Heart right ventricle (tissue), 16 donors: ENCODE measurements around the gene SEZ6. TPM values are rescaled to one million over a fixed set of nuclear protein-coding genes. Genes with fewer than 3 reads are reported as not detected.

Experiments
- ATAC-seq, 8 donors: fragments of 200-7000 bp; cut with Tn5 transposase; one replicate each; pipeline ENCODE4 v1.9.1; 2020; ENCODE audit warnings: mild to moderate bottlenecking in 8 of 8, moderate library complexity in 8 of 8, moderate number of reproducible peaks in 1 of 8
- DNase-seq, 2 donors: peaks; one replicate each; pipeline ENCODE4 v3.0.0-alpha.2; 2020
- H3K27ac ChIP-seq, 10 donors: fragments of 200-600 bp; sonication (generic) in 2 of 10; one replicate each; pipeline versions ENCODE4 v1.5.0 to v1.8.0; 2020 to 2022; ENCODE audit warnings: mild to moderate bottlenecking in 3 of 10
- H3K27me3 ChIP-seq, 7 donors: fragments of 200-600 bp; one replicate each; pipeline ENCODE4 v1.8.0; 2021 to 2022; ENCODE audit warnings: mild to moderate bottlenecking in 2 of 7
- H3K36me3 ChIP-seq, 9 donors: fragments of 200-600 bp; sonication (generic) in 1 of 9; one replicate each; pipeline versions ENCODE4 v1.5.0 to v1.8.0; 2020 to 2022; ENCODE audit warnings: mild to moderate bottlenecking in 2 of 9
- H3K4me1 ChIP-seq, 9 donors: fragments of 200-600 bp; sonication (generic) in 1 of 9; one replicate each; pipeline versions ENCODE4 v1.5.0 to v1.8.0; 2020 to 2022; ENCODE audit warnings: mild to moderate bottlenecking in 4 of 9
- H3K4me3 ChIP-seq, 10 donors: fragments of 200-600 bp; sonication (generic) in 2 of 10; one replicate each; pipeline versions ENCODE4 v1.5.0 to v1.8.0; 2020 to 2022; ENCODE audit warnings: mild to moderate bottlenecking in 7 of 10, moderate library complexity in 2 of 10
- H3K9me3 ChIP-seq, 11 donors: fragments of 200-600 bp in 10 of 11; sonication (generic) in 2 of 11; one replicate each; pipeline versions ENCODE4 v1.5.0 to v1.8.0; 2013 to 2022; ENCODE audit warnings: mild to moderate bottlenecking in 2 of 11, control low read depth in 1 of 11, moderate library complexity in 1 of 11
- WGBS, 2 donors: extraction: QIAGEN DNeasy Blood & Tissue Kit; methylation state at CpG; one replicate each; pipeline ENCODE4 v1.1.7; 2013; ENCODE audit warnings: inconsistent platforms in 1 of 2; 5-methylcytosine and 5-hydroxymethylcytosine counted together
- intact Hi-C, 10 donors: fragments of 100-400 bp; cut with DNase I; formaldehyde crosslinking; loops; one replicate each; pipeline versions ENCODE4 v1.11.1 to v1.14.2; 2022
- polyA plus RNA-seq, 2 donors: library from polyadenylated mRNA; stranded (reverse); fragments of 200-250 nt; gene quantifications; one replicate each; pipeline ENCODE4 v1.2.3, GENCODE V29; 2013
- total RNA-seq, 10 donors: library from RNA; stranded (reverse); fragmentation: NEBNext Ultra II Directional in 3 of 10; extraction: Animal tissue kit (Norgen Biotek cat#: 25700) in 3 of 10; gene quantifications; one replicate each; pipeline versions ENCODE4 v1.2.1 to v1.2.4, GENCODE V29; 2021 to 2023
- TF ChIP-seq, protein P1 (sequence below), 9 donors: fragments of 200-600 bp; sonication (generic) in 2 of 9; IDR thresholded peaks; one replicate each; pipeline versions ENCODE4 v1.5.0 to v1.8.0; 2021 to 2022; ENCODE audit warnings: antibody characterized with exemption in 9 of 9, mild to moderate bottlenecking in 5 of 9, moderate library complexity in 1 of 9
- donor health status: Arrhythmogenic right ventricular cardiomyopathy.
- donor health status: ischemic (EF 13 %, LVEDD 7.1; RV severe dilation, severe dysfunction).
- donor health status: healthy with polysubstance abuse.
- donor health status: DM: no; HTN: yes; CAD: no.
- donor health status: DM: no; HTN: no; CAD: no.
- donor health status: ischemic (EF 25% LVEDD 6.9; RV normal size, moderate dysfunction).
- donor health status: ischemic (EF 25% LVEDD 5.7; RV mildly dilated, moderate dysfunction).
- donor health status: healthy.
- donor health status: DM: yes; HTN: yes; CAD: no.
- donor health status: Ischemic cardiomyopathy.
- donor health status: ischemic (EF 35%, LVEDD 5.7; RV mildly dilated, moderate dysfunction).
- donor health status: nonischemic (EF 11% LVEDD 7.7; RV severe dilation, severe dysfunction).
- donor health status: DM: yes; HTN: yes; CAD: no.
- donor health status: PGD.
- donor health status: ischemic (EF 29% LVEDD 5.4; RV normal size, mild dysfunction).
- donor health status: nonischemic (EF 23%, LVEDD 6.1; RV moderate dilation, normal function).

SEZ6 gene
- total and polyA plus RNA-seq, 12 donors: not detected

- H3K4me1 ChIP-seq: peaks cover 0 to 8% (median 0%) of the 10 kb centered on the region in 9 donors
- no peaks in the 10 kb centered on the region for H3K9me3 ChIP-seq
- peaks cover 4 to 64% (median 58%) of the 10 kb centered on the region in 7 donors for H3K27me3 ChIP-seq
- ATAC-seq (no peak), DNase-seq (no peak)
- no peaks in the 10 kb centered on the region for H3K36me3 ChIP-seq
- TF ChIP-seq, protein P1, sequence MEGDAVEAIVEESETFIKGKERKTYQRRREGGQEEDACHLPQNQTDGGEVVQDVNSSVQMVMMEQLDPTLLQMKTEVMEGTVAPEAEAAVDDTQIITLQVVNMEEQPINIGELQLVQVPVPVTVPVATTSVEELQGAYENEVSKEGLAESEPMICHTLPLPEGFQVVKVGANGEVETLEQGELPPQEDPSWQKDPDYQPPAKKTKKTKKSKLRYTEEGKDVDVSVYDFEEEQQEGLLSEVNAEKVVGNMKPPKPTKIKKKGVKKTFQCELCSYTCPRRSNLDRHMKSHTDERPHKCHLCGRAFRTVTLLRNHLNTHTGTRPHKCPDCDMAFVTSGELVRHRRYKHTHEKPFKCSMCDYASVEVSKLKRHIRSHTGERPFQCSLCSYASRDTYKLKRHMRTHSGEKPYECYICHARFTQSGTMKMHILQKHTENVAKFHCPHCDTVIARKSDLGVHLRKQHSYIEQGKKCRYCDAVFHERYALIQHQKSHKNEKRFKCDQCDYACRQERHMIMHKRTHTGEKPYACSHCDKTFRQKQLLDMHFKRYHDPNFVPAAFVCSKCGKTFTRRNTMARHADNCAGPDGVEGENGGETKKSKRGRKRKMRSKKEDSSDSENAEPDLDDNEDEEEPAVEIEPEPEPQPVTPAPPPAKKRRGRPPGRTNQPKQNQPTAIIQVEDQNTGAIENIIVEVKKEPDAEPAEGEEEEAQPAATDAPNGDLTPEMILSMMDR (IDR thresholded peaks at IDR 0.05): no peak
- WGBS, 2 donors: 31 to 39% methylated on average over 2 of the region's 2 CpGs
- no peak overlapping the region for H3K27ac ChIP-seq
- H3K4me3 ChIP-seq: no peak overlapping the region
- intact Hi-C loops: no loop called here
Observed at GRCh38 chr17:29007456-29007855, 1.6 kb upstream of the SEZ6 start.

GRCh38 chr17:29004081-29004692 lies 1.6 kb downstream of the SEZ6 start:
- Histone ChIP-seq H3K4me1 (peaks cover 0 to 8% (median 0%) of the 10 kb centered on the region in 9 donors), H3K9me3 (no peaks in the 10 kb centered on the region), H3K36me3 (no peaks in the 10 kb centered on the region), H3K27me3 (peaks cover 4 to 62% (median 55%) of the 10 kb centered on the region in 7 donors), H3K4me3 (no peak overlapping the region), H3K27ac (no peak overlapping the region)
- TF ChIP-seq, protein P1 (IDR thresholded peaks at IDR 0.05): no peak
- ATAC-seq (peak in 3 of 8 donors; percentile 29 to 49 (median 35)), DNase-seq (no peak)
- WGBS, 2 donors: 41 to 43% methylated on average over 20 of the region's 20 CpGs
- intact Hi-C loops: no loop called here

- Histone ChIP-seq H3K36me3 (no peaks in the 10 kb centered on the region), H3K9me3 (no peaks in the 10 kb centered on the region), H3K27me3 (peaks cover 4 to 59% (median 52%) of the 10 kb centered on the region in 7 donors), H3K4me1 (peaks cover 0 to 8% (median 0%) of the 10 kb centered on the region in 9 donors), H3K27ac (no peak overlapping the region), H3K4me3 (no peak overlapping the region)
- DNase-seq (no peak), ATAC-seq (no peak)
- intact Hi-C loops: no loop called here
- TF ChIP-seq, protein P1 (IDR thresholded peaks at IDR 0.05): no peak
- 65 to 67% methylated on average over 12 of the region's 12 CpGs for WGBS, 2 donors
Observed at GRCh38 chr17:29003289-29003688, 2.5 kb downstream of the SEZ6 start.

GRCh38 chr17:29002811-29003210 lies 3.0 kb downstream of the SEZ6 start:
- WGBS, 2 donors: 57 to 58% methylated on average over 4 of the region's 4 CpGs
- Histone ChIP-seq H3K4me1 (peaks cover 0 to 8% (median 0%) of the 10 kb centered on the region in 9 donors), H3K27ac (no peak overlapping the region), H3K9me3 (no peaks in the 10 kb centered on the region), H3K4me3 (no peak overlapping the region), H3K36me3 (no peaks in the 10 kb centered on the region), H3K27me3 (peaks cover 4 to 55% (median 49%) of the 10 kb centered on the region in 7 donors)
- TF ChIP-seq, protein P1 (IDR thresholded peaks at IDR 0.05): no peak
- ATAC-seq: no peak
- intact Hi-C loops: no loop called here
- no peak for DNase-seq
